Endothelial cell of umbilical vein (primary cell): ENCODE data around the gene DNAJB11. TPM values are rescaled to one million over a fixed set of nuclear protein-coding genes. Genes with fewer than 3 reads are reported as not detected.

Experiments
- BruUV-seq: library from RNA; stranded (reverse); fragments of 400-500 nt; replicated peaks from 2 replicates; lab custom pipeline; 2021; lab: Mats Ljungman, UMichigan
- CTCF ChIA-PET: fragments of 300-600, 350-600 bp; sonication (Branson Sonifier 250); formaldehyde crosslinking; loops from one replicate; lab custom pipeline; 2021; ENCODE audit warnings: antibody characterized with exemption, inconsistent platforms; lab: Charles Lee
- POLR2A ChIA-PET: fragments of 300-600, 350-600 bp; sonication (Branson Sonifier 250); formaldehyde crosslinking; loops from one replicate; lab custom pipeline; 2021; ENCODE audit warnings: antibody characterized with exemption, inconsistent platforms; lab: Charles Lee
- DNase-seq: peaks from one replicate; pipeline ENCODE4 v3.0.0-alpha.2; 2011; ENCODE audit warnings: low read depth, low spot score
- FAIRE-seq: peaks from 2 replicates; lab custom pipeline; 2011; peaks lifted over from hg19 to GRCh38; lab: Jason Lieb, UNC
- H2AFZ ChIP-seq: 2 replicates; pipeline ENCODE4 v1.6.0; 2012; ENCODE audit warnings: low read depth, low read length, control low read depth, inconsistent platforms
- H3K27ac ChIP-seq: 2 replicates; pipeline ENCODE4 v1.5.1; 2011; ENCODE audit warnings: low read depth, mild to moderate bottlenecking, control low read depth, low read length, moderate library complexity; ENCODE audit not compliant: insufficient read depth
- H3K27me3 ChIP-seq, 2 experiments: 2 replicates each; pipeline versions ENCODE4 v1.6.0 to v1.6.1; 2011; ENCODE audit warnings: low read length in 2 of 2, mixed read lengths in 1 of 2; ENCODE audit not compliant: control insufficient read depth in 2 of 2, insufficient read depth in 2 of 2
- H3K36me3 ChIP-seq, 2 experiments: 2 replicates in 1 of 2; 3 replicates in 1 of 2; pipeline ENCODE4 v1.5.1; 2011; ENCODE audit warnings: low read length in 2 of 2, mild to moderate bottlenecking in 1 of 2, moderate library complexity in 1 of 2; ENCODE audit not compliant: control insufficient read depth in 2 of 2, insufficient read depth in 2 of 2; ENCODE audit errors: extremely low read depth in 1 of 2
- H3K4me1 ChIP-seq: 3 replicates; pipeline ENCODE4 v1.5.1; 2011; ENCODE audit warnings: mild to moderate bottlenecking, low read length; ENCODE audit not compliant: control insufficient read depth, insufficient read depth; ENCODE audit errors: extremely low read depth
- H3K4me2 ChIP-seq: 2 replicates; pipeline ENCODE4 v1.6.1; 2011; ENCODE audit warnings: low read length, control low read depth, mixed read lengths; ENCODE audit not compliant: insufficient read depth
- H3K4me3 ChIP-seq, 3 experiments: fragments of 200-600 bp in 1 of 3; sonication (generic), shearing (Covaris generic) in 1 of 3; replicated peaks in 1 of 3; 2 replicates each; pipeline ENCODE4 v1.5.1; 2011 to 2016; ENCODE audit warnings: control low read depth in 3 of 3, low read length in 3 of 3, mild to moderate bottlenecking in 2 of 3, inconsistent platforms in 1 of 3, low read depth in 1 of 3, moderate library complexity in 1 of 3; ENCODE audit not compliant: insufficient read depth in 1 of 3
- H3K79me2 ChIP-seq: 2 replicates; pipeline ENCODE4 v1.6.0; 2012; ENCODE audit warnings: low read length, inconsistent platforms; ENCODE audit not compliant: control insufficient read depth, insufficient read depth
- H3K9ac ChIP-seq: replicated peaks from 2 replicates; pipeline ENCODE3; 2011; ENCODE audit warnings: low read length, control low read depth; ENCODE audit not compliant: insufficient read depth; ENCODE audit errors: extremely low read depth
- H3K9me1 ChIP-seq: replicated peaks from 3 replicates; pipeline ENCODE4 v1.6.0; 2011; ENCODE audit warnings: mild to moderate bottlenecking, low read length; ENCODE audit not compliant: control insufficient read depth, insufficient read depth; ENCODE audit errors: extremely low read depth
- H3K9me3 ChIP-seq: replicated peaks from 2 replicates; pipeline ENCODE4 v1.5.1; 2012; ENCODE audit warnings: low read length, inconsistent platforms; ENCODE audit not compliant: control insufficient read depth, insufficient read depth
- H4K20me1 ChIP-seq: replicated peaks from 2 replicates; pipeline ENCODE3; 2011; ENCODE audit warnings: mild to moderate bottlenecking, low read length; ENCODE audit not compliant: control insufficient read depth, insufficient read depth; ENCODE audit errors: extremely low read depth
- EZH2 ChIP-seq: IDR thresholded peaks from 2 replicates; pipeline ENCODE4 v1.6.1; 2012; ENCODE audit warnings: borderline replicate concordance, low read depth, mild to moderate bottlenecking, moderate library complexity, low read length, inconsistent platforms; ENCODE audit not compliant: severe bottlenecking
- FOS ChIP-seq: IDR thresholded peaks from 2 replicates; pipeline ENCODE4 v1.6.1; 2011; ENCODE audit warnings: mild to moderate bottlenecking, low read length, moderate library complexity, borderline replicate concordance; ENCODE audit not compliant: insufficient read depth
- GATA2 ChIP-seq: IDR thresholded peaks from 2 replicates; pipeline ENCODE4 v1.7.0; 2011; ENCODE audit warnings: low read depth, mild to moderate bottlenecking, moderate library complexity, mixed read lengths, low read length; ENCODE audit not compliant: insufficient read length, insufficient read depth
- JUN ChIP-seq: IDR thresholded peaks from 2 replicates; pipeline ENCODE4 v1.6.1; 2011; ENCODE audit warnings: borderline replicate concordance, low read depth; ENCODE audit not compliant: insufficient read length, insufficient read depth
- MAX ChIP-seq: IDR thresholded peaks from 2 replicates; pipeline ENCODE4 v1.6.1; 2011; ENCODE audit not compliant: insufficient read depth, insufficient read length
- MYC ChIP-seq: IDR thresholded peaks from one replicate; pipeline ENCODE4 v1.6.1; 2011; ENCODE audit warnings: mild to moderate bottlenecking, low read depth, low read length
- POLR2A ChIP-seq: IDR thresholded peaks from 2 replicates; pipeline ENCODE4 v1.6.1; 2012; ENCODE audit warnings: low read depth, mild to moderate bottlenecking, control low read depth, low read length
- POLR2AphosphoS5 ChIP-seq: IDR thresholded peaks from 2 replicates; pipeline ENCODE4 v1.6.1; 2012; ENCODE audit warnings: low read depth, mild to moderate bottlenecking, control low read depth, low read length, moderate library complexity; ENCODE audit not compliant: insufficient read depth
- dilution Hi-C: fragments of 300-500 bp; cut with MboI; formaldehyde crosslinking; loops from one replicate; pipeline ENCODE4 v1.15.0; 2019; ENCODE audit warnings: low sequenced_read_pairs; ENCODE audit not compliant: extremely low pct_ligation_motif_present
- intact Hi-C: fragments of 100-400 bp; cut with micrococcal nuclease; formaldehyde crosslinking; loops from one replicate; pipeline ENCODE4 v1.10.0; 2022
- polyA plus RNA-seq, 4 experiments: library from polyadenylated mRNA; depleted of rRNA in 3 of 4; stranded (reverse) in 3 of 4; unstranded in 1 of 4; fragments of >200 nt; gene quantifications; 2 replicates each; pipeline versions ENCODE4 v1.2.1 to v1.2.3, GENCODE V29; 2011 to 2012; ENCODE audit warnings: missing spikeins in 1 of 4
- total RNA-seq: library from RNA; stranded (reverse); gene quantifications from 2 replicates; pipeline ENCODE4 v1.2.3, GENCODE V29; 2021
- TF ChIP-seq, protein P1 (sequence below), 2 donors: IDR thresholded peaks; 1 replicate in 1 of 2; 2 replicates in 1 of 2; pipeline ENCODE4 v1.5.1; 2011; ENCODE audit warnings: low read length in 2 of 2, mild to moderate bottlenecking in 2 of 2, moderate library complexity in 2 of 2, control low read depth in 1 of 2, inconsistent platforms in 1 of 2, low read depth in 1 of 2; ENCODE audit not compliant: insufficient read depth in 1 of 2; ENCODE audit errors: extremely low read depth in 1 of 2

The DNAJB11 gene
- total and polyA plus RNA-seq, 2 donors (not counting 3 experiments of a cell fraction or from before 2014, with no cell fraction given) = 39.5 to 87.6 TPM

- CTCF ChIA-PET = interaction anchor here (0.6 to 2.8 kb wide), 10 partner anchors 8 to 1536 kb away, joined by 3 to 17 read pairs (median 3); no protein-coding TSS in a partner anchor
- no peaks in the 10 kb centered on the region for H4K20me1 ChIP-seq
- H3K79me2 ChIP-seq = no peaks in the 10 kb centered on the region
- H3K4me2 ChIP-seq = no peak overlapping the region
- FAIRE-seq = no peak
- TF ChIP-seq POLR2AphosphoS5 (no peak), POLR2A (no peak), EZH2 (no peak), MAX (no peak), FOS (no peak), GATA2 (no peak), MYC (no peak), JUN (no peak)
- TF ChIP-seq, protein P1, sequence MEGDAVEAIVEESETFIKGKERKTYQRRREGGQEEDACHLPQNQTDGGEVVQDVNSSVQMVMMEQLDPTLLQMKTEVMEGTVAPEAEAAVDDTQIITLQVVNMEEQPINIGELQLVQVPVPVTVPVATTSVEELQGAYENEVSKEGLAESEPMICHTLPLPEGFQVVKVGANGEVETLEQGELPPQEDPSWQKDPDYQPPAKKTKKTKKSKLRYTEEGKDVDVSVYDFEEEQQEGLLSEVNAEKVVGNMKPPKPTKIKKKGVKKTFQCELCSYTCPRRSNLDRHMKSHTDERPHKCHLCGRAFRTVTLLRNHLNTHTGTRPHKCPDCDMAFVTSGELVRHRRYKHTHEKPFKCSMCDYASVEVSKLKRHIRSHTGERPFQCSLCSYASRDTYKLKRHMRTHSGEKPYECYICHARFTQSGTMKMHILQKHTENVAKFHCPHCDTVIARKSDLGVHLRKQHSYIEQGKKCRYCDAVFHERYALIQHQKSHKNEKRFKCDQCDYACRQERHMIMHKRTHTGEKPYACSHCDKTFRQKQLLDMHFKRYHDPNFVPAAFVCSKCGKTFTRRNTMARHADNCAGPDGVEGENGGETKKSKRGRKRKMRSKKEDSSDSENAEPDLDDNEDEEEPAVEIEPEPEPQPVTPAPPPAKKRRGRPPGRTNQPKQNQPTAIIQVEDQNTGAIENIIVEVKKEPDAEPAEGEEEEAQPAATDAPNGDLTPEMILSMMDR (IDR thresholded peaks at IDR 0.05; ENCODE audit: extremely low read depth in 1 of 2, insufficient read depth in 1 of 2, low read depth in 1 of 2, low read length in 2 of 2) = no peak
- POLR2A ChIA-PET = no interaction called here
- no peaks in the 10 kb centered on the region for H3K9me1 ChIP-seq
- no peaks in the 10 kb centered on the region for H3K9me3 ChIP-seq
- intact Hi-C loops = no loop called here
- no peak overlapping the region for H2AFZ ChIP-seq
- H3K4me1 ChIP-seq = no peaks in the 10 kb centered on the region
- dilution Hi-C loops = no loop called here
- H3K36me3 ChIP-seq = peaks cover 10 to 11% of the 10 kb centered on the region in 2 experiments
- no peak overlapping the region for H3K9ac ChIP-seq
- no peaks in the 10 kb centered on the region for H3K27me3 ChIP-seq
- H3K27ac ChIP-seq = no peak overlapping the region
- no TSS peak for BruUV-seq
- no peak for DNase-seq
- H3K4me3 ChIP-seq = no peak overlapping the region
Measured at GRCh38 chr3:186589121-186589520, 18.6 kb downstream of the DNAJB11 start.
